BJ (cell line): ENCODE data around the gene SLC35F1. TPM values are rescaled to one million over a fixed set of nuclear protein-coding genes. Genes with fewer than 3 reads are reported as not detected.

Source experiments
- CTCF ChIA-PET: fragments of 350-600 bp; formaldehyde crosslinking; extraction: SDS; loops from one replicate; lab custom pipeline; 2021; ENCODE audit warnings: antibody characterized with exemption, inconsistent platforms; lab: Yijun Ruan, JAX
- POLR2A ChIA-PET: fragments of 300-600 bp; sonication (Branson Sonifier 250); formaldehyde crosslinking; extraction: SDS; loops from one replicate; lab custom pipeline; 2021; ENCODE audit warnings: antibody characterized with exemption; lab: Charles Lee
- DNase-seq: peaks from one replicate; pipeline ENCODE4 v3.0.0-alpha.2; 2011; ENCODE audit warnings: low read depth
- H3K27me3 ChIP-seq: 2 replicates; pipeline ENCODE4 v1.6.0; 2011; ENCODE audit warnings: low read length; ENCODE audit not compliant: control insufficient read depth, insufficient read depth
- H3K36me3 ChIP-seq: 2 replicates; pipeline ENCODE4 v1.5.1; 2011; ENCODE audit warnings: low read length; ENCODE audit not compliant: control insufficient read depth, insufficient read depth
- H3K4me3 ChIP-seq: 2 replicates; pipeline ENCODE4 v1.5.1; 2011; ENCODE audit warnings: low read depth, mild to moderate bottlenecking, control low read depth, low read length
- polyA plus RNA-seq: library from polyadenylated mRNA; depleted of rRNA; stranded (reverse); fragments of >200 nt; gene quantifications from 2 replicates; pipeline ENCODE4 v1.2.3, GENCODE V29; 2011
- TF ChIP-seq, protein P1 (sequence below): IDR thresholded peaks from 2 replicates; pipeline ENCODE4 v1.5.1; 2011; ENCODE audit warnings: low read depth, mild to moderate bottlenecking, control low read depth, inconsistent platforms, low read length, moderate library complexity; ENCODE audit not compliant: insufficient read depth

SLC35F1 gene
- polyA plus RNA-seq, 1 experiment, result not detected

DNA sequence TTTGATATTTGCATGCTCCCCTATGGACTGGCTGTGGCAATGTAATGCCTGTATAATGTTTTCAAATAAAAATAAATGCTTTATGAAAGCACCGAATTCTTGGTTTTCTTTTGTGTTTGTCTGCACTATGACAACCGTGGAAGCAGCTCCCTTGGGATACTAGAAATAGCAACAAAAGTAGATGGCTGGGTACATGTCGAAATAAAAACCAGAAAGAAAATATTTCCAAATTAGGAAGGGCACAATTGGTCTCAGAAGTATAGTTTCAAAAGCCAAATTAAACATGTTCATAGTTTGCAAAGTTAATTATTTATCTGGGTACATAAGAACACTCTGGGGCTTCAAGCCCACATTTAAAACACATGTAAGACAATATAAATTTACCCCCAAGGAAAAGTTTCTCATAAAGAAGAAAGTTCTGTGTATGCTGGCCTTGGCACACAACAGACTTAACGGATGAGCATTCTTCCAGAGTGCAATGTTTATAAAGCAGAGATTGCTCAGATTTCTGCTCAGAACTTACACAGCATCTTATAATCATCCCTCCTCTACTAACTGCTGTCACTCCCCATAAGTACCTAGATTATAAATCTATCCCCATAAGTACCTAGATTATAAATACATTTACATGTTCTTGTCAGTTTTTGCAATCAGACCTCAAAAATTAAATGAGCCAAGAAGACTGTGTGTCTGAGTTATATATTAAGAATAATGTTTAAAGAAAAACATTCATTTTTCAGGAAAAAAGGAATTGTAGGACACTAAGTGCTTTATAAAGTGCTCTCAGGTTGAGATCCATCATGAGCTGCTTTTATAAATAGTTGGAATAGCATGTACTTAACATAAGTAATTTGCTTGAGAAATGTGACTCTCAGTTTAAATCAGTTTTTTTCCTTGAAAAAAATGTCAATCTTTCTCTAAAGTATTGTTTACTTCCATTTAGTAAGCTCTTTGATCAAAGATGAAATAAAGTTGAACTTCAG is 410.8 kb downstream of the SLC35F1 start:
- Histone ChIP-seq H3K36me3 (no peaks in the 10 kb centered on the region), H3K27me3 (no peaks in the 10 kb centered on the region), H3K4me3 (no peak overlapping the region)
- ChIA-PET CTCF (no interaction called here), POLR2A (no interaction called here)
- TF ChIP-seq, protein P1, sequence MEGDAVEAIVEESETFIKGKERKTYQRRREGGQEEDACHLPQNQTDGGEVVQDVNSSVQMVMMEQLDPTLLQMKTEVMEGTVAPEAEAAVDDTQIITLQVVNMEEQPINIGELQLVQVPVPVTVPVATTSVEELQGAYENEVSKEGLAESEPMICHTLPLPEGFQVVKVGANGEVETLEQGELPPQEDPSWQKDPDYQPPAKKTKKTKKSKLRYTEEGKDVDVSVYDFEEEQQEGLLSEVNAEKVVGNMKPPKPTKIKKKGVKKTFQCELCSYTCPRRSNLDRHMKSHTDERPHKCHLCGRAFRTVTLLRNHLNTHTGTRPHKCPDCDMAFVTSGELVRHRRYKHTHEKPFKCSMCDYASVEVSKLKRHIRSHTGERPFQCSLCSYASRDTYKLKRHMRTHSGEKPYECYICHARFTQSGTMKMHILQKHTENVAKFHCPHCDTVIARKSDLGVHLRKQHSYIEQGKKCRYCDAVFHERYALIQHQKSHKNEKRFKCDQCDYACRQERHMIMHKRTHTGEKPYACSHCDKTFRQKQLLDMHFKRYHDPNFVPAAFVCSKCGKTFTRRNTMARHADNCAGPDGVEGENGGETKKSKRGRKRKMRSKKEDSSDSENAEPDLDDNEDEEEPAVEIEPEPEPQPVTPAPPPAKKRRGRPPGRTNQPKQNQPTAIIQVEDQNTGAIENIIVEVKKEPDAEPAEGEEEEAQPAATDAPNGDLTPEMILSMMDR, result no peak
- DNase-seq, result no peak

DNA sequence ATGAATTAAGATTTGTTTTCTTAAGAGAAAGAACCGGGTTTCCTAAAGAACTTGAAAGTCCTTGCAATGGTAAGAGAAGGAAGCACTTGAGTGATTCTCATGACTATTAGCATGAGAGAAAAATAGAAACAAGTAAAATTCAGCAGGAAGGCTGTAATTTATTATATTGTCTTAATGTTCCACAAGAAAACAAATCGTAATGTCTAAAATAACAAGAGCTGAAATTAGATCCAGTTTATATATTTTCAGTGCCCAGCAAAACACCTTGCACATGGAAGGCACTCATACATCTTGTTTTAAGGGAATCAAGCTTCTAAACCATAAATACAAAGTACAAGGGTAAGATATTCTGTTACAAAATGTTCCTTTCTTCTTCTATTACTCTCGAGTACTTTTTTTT is 411.6 kb downstream of the SLC35F1 start:
- DNase-seq, result no peak
- TF ChIP-seq, protein P1, result no peak
- Histone ChIP-seq H3K4me3 (no peak overlapping the region), H3K36me3 (no peaks in the 10 kb centered on the region), H3K27me3 (no peaks in the 10 kb centered on the region)
- POLR2A ChIA-PET, result no interaction called here
- CTCF ChIA-PET, result no interaction called here

DNA sequence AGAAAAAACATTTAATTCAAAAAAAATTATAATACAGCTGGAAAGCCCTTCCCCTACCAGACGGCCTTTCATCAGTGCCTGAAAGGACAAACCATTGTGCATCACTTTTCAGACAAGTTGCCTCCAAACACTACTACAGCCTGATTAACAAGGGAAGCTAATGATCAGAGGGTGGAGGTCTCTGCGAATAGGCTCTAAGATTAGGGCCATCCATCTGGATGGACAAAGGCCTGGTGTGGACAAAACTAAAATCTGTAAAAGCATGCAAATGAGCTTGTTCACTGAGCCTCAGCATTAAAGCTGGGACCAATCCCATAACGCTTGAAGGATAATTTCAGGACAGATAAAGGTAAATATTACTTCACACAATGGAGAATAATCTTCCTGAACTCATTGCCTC is 412.4 kb downstream of the SLC35F1 start:
- CTCF ChIA-PET, result interaction anchor here (0.8 kb wide), 1 partner anchor 69 kb away, joined by 3 read pairs; no protein-coding TSS in a partner anchor
- no peaks in the 10 kb centered on the region for H3K27me3 ChIP-seq
- TF ChIP-seq, protein P1, result no peak
- POLR2A ChIA-PET, result no interaction called here
- DNase-seq, result no peak
- H3K4me3 ChIP-seq, result no peak overlapping the region
- no peaks in the 10 kb centered on the region for H3K36me3 ChIP-seq

DNA sequence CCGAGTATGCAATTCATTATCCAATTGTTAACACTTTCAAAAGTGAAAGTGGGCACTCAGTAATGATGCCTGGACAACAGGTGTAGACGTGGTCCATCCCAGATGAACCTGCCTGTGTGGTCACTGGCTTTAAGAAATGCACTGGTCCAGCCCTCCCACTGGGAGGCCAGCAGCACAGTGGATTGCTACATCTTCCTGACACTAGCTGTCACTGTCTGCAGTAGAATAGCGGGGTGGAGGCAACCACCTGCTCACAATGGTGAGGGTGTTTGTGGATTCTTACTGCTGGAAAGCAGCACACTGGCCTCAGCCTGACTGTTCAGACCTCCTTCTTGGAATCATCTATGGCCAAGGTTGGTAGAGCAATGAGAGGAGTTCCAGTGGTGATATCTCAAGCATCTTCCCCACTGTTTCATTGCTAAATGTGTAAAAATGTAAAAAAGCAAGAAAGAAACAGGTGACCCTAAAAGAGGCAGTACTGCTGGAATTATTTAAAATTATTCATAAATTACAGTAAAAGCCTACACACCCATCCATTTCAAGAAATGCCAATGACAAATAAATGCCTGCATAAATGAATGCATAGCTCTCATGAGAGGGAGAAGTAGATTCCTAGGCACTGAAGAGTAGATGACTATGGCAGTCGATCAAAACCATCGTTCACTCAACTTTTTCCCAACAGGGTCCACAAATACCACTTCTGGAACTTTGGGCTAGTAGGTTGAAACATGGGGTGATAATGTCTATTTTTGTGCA is 413.0 kb downstream of the SLC35F1 start:
- no peak for DNase-seq
- ChIA-PET CTCF (interaction anchor here (0.8 kb wide), 1 partner anchor 68 kb away, joined by 3 read pairs; no protein-coding TSS in a partner anchor), POLR2A (no interaction called here)
- Histone ChIP-seq H3K36me3 (no peaks in the 10 kb centered on the region), H3K27me3 (no peaks in the 10 kb centered on the region), H3K4me3 (no peak overlapping the region)
- TF ChIP-seq, protein P1, result no peak

DNA sequence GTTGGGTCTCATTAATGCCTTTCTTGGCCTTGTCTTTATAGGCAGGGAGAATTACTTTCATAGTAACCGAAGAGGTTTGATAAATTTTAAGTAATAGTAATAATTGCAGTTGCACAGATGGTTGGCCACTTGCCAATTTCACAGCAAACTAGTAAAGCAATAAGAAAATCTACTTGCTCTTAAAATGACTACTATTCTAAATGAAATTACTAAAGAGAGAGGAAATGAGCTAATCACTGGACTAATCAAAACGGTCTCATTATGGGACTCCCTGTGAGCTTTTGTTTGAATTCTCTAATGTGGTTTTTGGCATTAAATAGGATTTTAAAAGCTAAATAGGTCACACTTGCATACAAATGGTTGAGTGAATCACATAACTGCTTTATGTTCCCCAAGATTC is 413.6 kb downstream of the SLC35F1 start:
- POLR2A ChIA-PET, result no interaction called here
- H3K4me3 ChIP-seq, result no peak overlapping the region
- H3K27me3 ChIP-seq, result no peaks in the 10 kb centered on the region
- TF ChIP-seq, protein P1, result no peak
- no peaks in the 10 kb centered on the region for H3K36me3 ChIP-seq
- CTCF ChIA-PET, result no interaction called here
- DNase-seq, result no peak
